Measurements from ENCODE around the gene PSME1.

GRCh38 chr14:24183014-24183481 lies 47.1 kb downstream of the PSME1 start:
- TF ChIP-seq, protein P1, sequence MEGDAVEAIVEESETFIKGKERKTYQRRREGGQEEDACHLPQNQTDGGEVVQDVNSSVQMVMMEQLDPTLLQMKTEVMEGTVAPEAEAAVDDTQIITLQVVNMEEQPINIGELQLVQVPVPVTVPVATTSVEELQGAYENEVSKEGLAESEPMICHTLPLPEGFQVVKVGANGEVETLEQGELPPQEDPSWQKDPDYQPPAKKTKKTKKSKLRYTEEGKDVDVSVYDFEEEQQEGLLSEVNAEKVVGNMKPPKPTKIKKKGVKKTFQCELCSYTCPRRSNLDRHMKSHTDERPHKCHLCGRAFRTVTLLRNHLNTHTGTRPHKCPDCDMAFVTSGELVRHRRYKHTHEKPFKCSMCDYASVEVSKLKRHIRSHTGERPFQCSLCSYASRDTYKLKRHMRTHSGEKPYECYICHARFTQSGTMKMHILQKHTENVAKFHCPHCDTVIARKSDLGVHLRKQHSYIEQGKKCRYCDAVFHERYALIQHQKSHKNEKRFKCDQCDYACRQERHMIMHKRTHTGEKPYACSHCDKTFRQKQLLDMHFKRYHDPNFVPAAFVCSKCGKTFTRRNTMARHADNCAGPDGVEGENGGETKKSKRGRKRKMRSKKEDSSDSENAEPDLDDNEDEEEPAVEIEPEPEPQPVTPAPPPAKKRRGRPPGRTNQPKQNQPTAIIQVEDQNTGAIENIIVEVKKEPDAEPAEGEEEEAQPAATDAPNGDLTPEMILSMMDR (conservative IDR thresholded peaks at IDR 0.05; ENCODE audit: low read depth in 2 of 2): no peak
- TF ChIP-seq EZH2phosphoT487 (IDR thresholded peaks at IDR 0.05; ENCODE audit: unreplicated experiment) (no peak), EZH2 (IDR thresholded peaks at IDR 0.05; ENCODE audit: low read depth, unreplicated experiment) (no peak), ZNF114 (CRISPR knock-in tag; IDR thresholded peaks at IDR 0.05) (no peak), JUNB (IDR thresholded peaks at IDR 0.05; ENCODE audit: unreplicated experiment) (no peak), ETS1 (IDR thresholded peaks at IDR 0.05) (no peak), POLR2AphosphoS5 (IDR thresholded peaks at IDR 0.05; ENCODE audit: low read depth) (no peak), CREB1 (CRISPR knock-in tag; IDR thresholded peaks at IDR 0.05; ENCODE audit: low read depth) (no peak), REST (IDR thresholded peaks at IDR 0.05; ENCODE audit: unreplicated experiment) (no peak), ZNF331 (CRISPR knock-in tag; IDR thresholded peaks at IDR 0.05; ENCODE audit: low read depth) (no peak), NANOG (IDR thresholded peaks at IDR 0.05; ENCODE audit: borderline replicate concordance) (no peak)
- TF ChIP-seq, protein P2, sequence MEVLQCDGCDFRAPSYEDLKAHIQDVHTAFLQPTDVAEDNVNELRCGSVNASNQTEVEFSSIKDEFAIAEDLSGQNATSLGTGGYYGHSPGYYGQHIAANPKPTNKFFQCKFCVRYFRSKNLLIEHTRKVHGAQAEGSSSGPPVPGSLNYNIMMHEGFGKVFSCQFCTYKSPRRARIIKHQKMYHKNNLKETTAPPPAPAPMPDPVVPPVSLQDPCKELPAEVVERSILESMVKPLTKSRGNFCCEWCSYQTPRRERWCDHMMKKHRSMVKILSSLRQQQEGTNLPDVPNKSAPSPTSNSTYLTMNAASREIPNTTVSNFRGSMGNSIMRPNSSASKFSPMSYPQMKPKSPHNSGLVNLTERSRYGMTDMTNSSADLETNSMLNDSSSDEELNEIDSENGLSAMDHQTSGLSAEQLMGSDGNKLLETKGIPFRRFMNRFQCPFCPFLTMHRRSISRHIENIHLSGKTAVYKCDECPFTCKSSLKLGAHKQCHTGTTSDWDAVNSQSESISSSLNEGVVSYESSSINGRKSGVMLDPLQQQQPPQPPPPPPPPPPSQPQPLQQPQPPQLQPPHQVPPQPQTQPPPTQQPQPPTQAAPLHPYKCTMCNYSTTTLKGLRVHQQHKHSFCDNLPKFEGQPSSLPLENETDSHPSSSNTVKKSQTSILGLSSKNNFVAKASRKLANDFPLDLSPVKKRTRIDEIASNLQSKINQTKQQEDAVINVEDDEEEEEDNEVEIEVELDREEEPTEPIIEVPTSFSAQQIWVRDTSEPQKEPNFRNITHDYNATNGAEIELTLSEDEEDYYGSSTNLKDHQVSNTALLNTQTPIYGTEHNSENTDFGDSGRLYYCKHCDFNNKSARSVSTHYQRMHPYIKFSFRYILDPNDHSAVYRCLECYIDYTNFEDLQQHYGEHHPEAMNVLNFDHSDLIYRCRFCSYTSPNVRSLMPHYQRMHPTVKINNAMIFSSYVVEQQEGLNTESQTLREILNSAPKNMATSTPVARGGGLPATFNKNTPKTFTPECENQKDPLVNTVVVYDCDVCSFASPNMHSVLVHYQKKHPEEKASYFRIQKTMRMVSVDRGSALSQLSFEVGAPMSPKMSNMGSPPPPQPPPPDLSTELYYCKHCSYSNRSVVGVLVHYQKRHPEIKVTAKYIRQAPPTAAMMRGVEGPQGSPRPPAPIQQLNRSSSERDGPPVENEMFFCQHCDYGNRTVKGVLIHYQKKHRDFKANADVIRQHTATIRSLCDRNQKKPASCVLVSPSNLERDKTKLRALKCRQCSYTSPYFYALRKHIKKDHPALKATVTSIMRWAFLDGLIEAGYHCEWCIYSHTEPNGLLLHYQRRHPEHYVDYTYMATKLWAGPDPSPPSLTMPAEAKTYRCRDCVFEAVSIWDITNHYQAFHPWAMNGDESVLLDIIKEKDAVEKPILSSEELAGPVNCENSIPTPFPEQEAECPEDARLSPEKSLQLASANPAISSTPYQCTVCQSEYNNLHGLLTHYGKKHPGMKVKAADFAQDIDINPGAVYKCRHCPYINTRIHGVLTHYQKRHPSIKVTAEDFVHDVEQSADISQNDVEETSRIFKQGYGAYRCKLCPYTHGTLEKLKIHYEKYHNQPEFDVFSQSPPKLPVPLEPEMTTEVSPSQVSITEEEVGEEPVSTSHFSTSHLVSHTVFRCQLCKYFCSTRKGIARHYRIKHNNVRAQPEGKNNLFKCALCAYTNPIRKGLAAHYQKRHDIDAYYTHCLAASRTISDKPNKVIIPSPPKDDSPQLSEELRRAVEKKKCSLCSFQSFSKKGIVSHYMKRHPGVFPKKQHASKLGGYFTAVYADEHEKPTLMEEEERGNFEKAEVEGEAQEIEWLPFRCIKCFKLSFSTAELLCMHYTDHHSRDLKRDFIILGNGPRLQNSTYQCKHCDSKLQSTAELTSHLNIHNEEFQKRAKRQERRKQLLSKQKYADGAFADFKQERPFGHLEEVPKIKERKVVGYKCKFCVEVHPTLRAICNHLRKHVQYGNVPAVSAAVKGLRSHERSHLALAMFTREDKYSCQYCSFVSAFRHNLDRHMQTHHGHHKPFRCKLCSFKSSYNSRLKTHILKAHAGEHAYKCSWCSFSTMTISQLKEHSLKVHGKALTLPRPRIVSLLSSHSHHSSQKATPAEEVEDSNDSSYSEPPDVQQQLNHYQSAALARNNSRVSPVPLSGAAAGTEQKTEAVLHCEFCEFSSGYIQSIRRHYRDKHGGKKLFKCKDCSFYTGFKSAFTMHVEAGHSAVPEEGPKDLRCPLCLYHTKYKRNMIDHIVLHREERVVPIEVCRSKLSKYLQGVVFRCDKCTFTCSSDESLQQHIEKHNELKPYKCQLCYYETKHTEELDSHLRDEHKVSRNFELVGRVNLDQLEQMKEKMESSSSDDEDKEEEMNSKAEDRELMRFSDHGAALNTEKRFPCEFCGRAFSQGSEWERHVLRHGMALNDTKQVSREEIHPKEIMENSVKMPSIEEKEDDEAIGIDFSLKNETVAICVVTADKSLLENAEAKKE (CRISPR knock-in tag; IDR thresholded peaks at IDR 0.05): no peak
